Activated CD4-positive, alpha-beta memory T cell treated with anti-CD3 and anti-CD28 coated beads for 36 hours (primary cell): ENCODE results near the gene CSPG4. TPM values are rescaled to one million over a fixed set of nuclear protein-coding genes. Genes with fewer than 3 reads are reported as not detected.
"Not testable (repeated sequence)": the region's sequence is repeated elsewhere in the genome, so short reads cannot be mapped to it uniquely, and the experiment has no call there.

Source experiments
- CTCF ChIA-PET: fragments of 350-600 bp; sonication (Branson Sonifier 250); formaldehyde crosslinking; loops from one replicate; lab custom pipeline; 2021; ENCODE audit warnings: antibody characterized with exemption, inconsistent platforms; lab: Charles Lee
- POLR2A ChIA-PET: fragments of 350-600 bp; sonication (Branson Sonifier 250); formaldehyde crosslinking; loops from one replicate; lab custom pipeline; 2021; ENCODE audit warnings: antibody characterized with exemption; lab: Charles Lee
- DNase-seq: peaks from one replicate; pipeline ENCODE4 v3.0.0-alpha.2; 2020
- H3K27ac Mint-ChIP-seq: one replicate; pipeline ENCODE4 v1.8.0; 2021; ENCODE audit warnings: mixed read lengths
- H3K27me3 Mint-ChIP-seq: one replicate; pipeline ENCODE4 v1.8.0; 2021; ENCODE audit warnings: mixed read lengths
- H3K36me3 Mint-ChIP-seq: one replicate; pipeline ENCODE4 v1.8.0; 2021; ENCODE audit warnings: mixed read lengths
- H3K4me1 Mint-ChIP-seq: one replicate; pipeline ENCODE4 v1.8.0; 2021; ENCODE audit warnings: low read depth, mixed read lengths
- H3K4me3 Mint-ChIP-seq: one replicate; pipeline ENCODE4 v1.8.0; 2021; ENCODE audit warnings: mild to moderate bottlenecking, mixed read lengths
- H3K9me3 Mint-ChIP-seq: one replicate; pipeline ENCODE4 v1.8.0; 2021; ENCODE audit warnings: mixed read lengths
- intact Hi-C: fragments of 100-400 bp; cut with micrococcal nuclease; formaldehyde crosslinking; loops from one replicate; pipeline ENCODE4 v1.15.1; 2023
- total RNA-seq, 2 experiments: library from RNA; stranded (reverse); gene quantifications; one replicate each; pipeline ENCODE4 v1.2.3, GENCODE V29; 2021

The CSPG4 gene
- total RNA-seq, 2 experiments from 2014 or later: not detected

- no peaks in the 10 kb centered on the region for H3K27me3 Mint-ChIP-seq
- peak overlapping the region; percentile 86 for H3K27ac Mint-ChIP-seq
- H3K9me3 Mint-ChIP-seq: no peaks in the 10 kb centered on the region
- peaks cover 23% of the 10 kb centered on the region for H3K4me1 Mint-ChIP-seq
- CTCF ChIA-PET: interaction anchor here (0.9 to 6.3 kb wide), 13 partner anchors 8 to 273 kb away, joined by 3 to 69 read pairs (median 5); partner anchors contain the start of genes MAN2C1, PTPN9, SIN3A and SNUPN
- H3K36me3 Mint-ChIP-seq: peaks cover 23% of the 10 kb centered on the region
- DNase-seq: no peak
- intact Hi-C loops: loop anchor here (1.0 to 5.0 kb wide), 3 partner anchors 44 to 132 kb away; partner anchors contain the start of gene PTPN9
- POLR2A ChIA-PET: interaction anchor here (0.6 to 3.2 kb wide), 6 partner anchors 43 to 320 kb away, joined by 3 to 42 read pairs (median 10); partner anchors contain the start of genes PTPN9 and SIN3A
- peak overlapping the region; percentile 86 for H3K4me3 Mint-ChIP-seq
These were observed 71.5 kb downstream of the CSPG4 start for GRCh38 chr15:75641179-75641503.

DNA sequence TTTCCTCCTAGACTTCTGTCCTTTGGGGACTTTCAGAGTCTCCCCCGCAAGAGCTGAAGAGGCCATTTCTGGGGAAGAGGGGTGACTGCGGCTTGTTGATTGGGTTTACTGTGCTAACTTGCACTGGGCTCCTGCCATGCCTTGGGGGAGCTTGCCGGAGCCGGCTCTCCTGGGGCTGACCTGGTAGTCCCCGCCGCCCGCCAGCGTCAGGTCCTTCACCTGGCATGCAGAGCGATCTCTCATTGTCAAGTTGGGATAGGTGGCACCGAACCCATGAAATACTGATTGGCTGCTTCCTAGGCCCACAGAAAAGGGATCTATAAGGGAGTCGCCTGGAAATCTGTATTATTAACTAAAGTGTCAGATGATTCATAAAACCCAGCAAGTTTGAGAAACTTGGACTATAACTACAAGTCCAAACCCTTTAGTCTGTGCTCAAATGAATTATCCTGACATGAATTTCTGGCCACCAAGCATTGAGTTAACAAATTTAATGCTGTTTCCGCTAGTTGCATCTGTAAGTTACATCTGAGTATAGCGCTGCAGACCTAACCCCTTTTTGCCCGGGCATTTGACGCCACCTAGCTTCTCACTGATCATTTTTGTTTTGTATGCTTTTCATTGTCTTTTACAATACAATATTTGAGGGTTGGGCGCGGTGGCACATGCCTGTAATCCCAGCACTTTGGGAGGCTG, 72.0 kb downstream of the CSPG4 start:
- intact Hi-C loops: loop anchor here (1.0 to 5.0 kb wide), 6 partner anchors 15 to 272 kb away; partner anchors contain the start of genes MAN2C1, PTPN9 and SNUPN
- no peaks in the 10 kb centered on the region for H3K27me3 Mint-ChIP-seq
- ChIA-PET CTCF (interaction anchor here (0.6 to 6.3 kb wide), 18 partner anchors 9 to 272 kb away, joined by 3 to 69 read pairs (median 4); partner anchors contain the start of genes MAN2C1, PTPN9, SIN3A and SNUPN), POLR2A (interaction anchor here (0.6 to 3.2 kb wide), 16 partner anchors 10 to 319 kb away, joined by 3 to 45 read pairs (median 4); partner anchors contain the start of genes MAN2C1, PTPN9, SIN3A and SNUPN)
- H3K27ac Mint-ChIP-seq: peak overlapping the region; percentile 86
- peak overlapping the region; percentile 86 for H3K4me3 Mint-ChIP-seq
- peaks cover 27% of the 10 kb centered on the region for H3K4me1 Mint-ChIP-seq
- peaks cover 23% of the 10 kb centered on the region for H3K36me3 Mint-ChIP-seq
- peak; percentile 78 for DNase-seq
- H3K9me3 Mint-ChIP-seq: no peaks in the 10 kb centered on the region

DNA sequence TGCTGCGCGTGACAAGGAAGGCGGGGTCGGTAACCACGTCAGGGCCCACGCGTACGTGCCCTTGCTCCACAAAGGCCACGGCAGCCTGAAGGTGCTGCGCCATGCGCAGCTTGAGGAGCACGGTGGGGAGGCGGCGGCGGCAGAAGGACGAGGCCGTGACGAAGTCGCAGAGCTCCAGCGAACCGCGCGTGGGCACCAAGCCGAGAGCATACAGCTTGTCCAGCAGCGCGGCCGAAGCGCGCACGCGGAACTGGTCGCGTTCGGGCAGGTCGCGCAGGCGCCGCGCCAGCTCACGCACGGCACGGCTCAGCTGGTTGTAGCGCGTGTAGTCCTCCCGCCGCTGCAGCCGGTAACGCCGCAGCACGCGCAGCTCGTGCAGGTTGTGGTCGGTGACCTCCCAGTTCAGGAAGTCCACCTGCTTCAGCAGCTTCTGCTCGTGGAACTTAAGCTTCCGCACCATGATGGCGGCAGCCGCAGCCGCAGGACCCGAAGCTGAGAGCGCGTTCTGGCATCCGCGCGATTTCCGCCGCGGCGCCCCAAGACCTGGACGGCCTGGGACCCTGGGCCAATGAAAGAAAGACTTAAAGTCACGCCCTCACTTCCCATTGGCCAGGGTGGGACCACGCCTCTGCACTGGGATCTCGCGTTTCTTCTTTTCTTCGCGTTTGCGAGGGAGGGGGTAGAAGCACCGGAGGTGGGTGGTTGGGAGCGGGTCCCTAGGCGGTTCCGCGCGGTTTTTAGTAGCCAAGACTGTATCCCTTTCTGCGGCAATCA, 72.8 kb downstream of the CSPG4 start, which contains the start of gene IMP3:
IMP3 (minus strand) TSS at position 516 of the 774 bp plus-strand sequence; CDS start at position 460, 56 bp downstream.
- ChIA-PET CTCF (interaction anchor here (0.5 to 6.3 kb wide), 13 partner anchors 13 to 283 kb away, joined by 3 to 69 read pairs (median 11); partner anchors contain the start of genes MAN2C1, PTPN9, SIN3A and SNUPN), POLR2A (interaction anchor here (1.0 to 3.2 kb wide), 15 partner anchors 10 to 271 kb away, joined by 3 to 45 read pairs (median 5); partner anchors contain the start of genes MAN2C1, PTPN9, SIN3A and SNUPN)
- intact Hi-C loops: loop anchor here (1.0 to 5.0 kb wide), 5 partner anchors 15 to 272 kb away; partner anchors contain the start of genes MAN2C1, PTPN9 and SNUPN
- no peaks in the 10 kb centered on the region for H3K27me3 Mint-ChIP-seq
- peaks cover 27% of the 10 kb centered on the region for H3K4me1 Mint-ChIP-seq
- H3K27ac Mint-ChIP-seq: peak within 1 kb of the TSS; percentile 86
- H3K9me3 Mint-ChIP-seq: no peaks in the 10 kb centered on the region
- H3K4me3 Mint-ChIP-seq: peak within 1 kb of the TSS; percentile 86
- peak; percentile 98 for DNase-seq
- peaks cover 23% of the 10 kb centered on the region for H3K36me3 Mint-ChIP-seq

DNA sequence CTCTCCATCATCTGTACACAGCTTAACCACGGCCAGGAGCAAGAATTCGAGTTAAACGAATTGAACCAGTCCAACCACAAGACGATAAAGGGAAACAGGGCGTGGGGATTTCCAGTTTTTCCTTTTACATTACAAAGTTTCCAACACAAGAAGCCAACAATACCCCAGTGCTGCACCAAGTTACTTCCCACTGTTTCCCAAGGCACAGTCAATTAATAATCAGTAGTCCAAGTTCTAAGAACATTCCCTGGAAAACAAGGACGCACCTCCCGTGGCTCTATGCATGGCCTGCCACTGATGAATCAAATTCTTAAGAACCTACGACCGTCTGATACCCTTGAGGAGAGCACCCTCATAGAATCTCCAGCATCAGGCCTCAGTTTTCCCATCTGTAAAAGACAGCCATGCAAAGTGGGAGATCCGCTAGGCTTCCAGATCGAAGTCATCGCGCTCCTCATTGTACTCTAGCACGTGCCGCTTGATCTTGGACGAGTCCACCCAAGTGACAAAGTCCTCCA, 73.4 kb downstream of the CSPG4 start:
- Mint-ChIP-seq H3K27me3 (no peaks in the 10 kb centered on the region), H3K9me3 (no peaks in the 10 kb centered on the region), H3K27ac (peak overlapping the region; percentile 86), H3K36me3 (peaks cover 23% of the 10 kb centered on the region), H3K4me1 (peaks cover 27% of the 10 kb centered on the region), H3K4me3 (peak overlapping the region; percentile 86)
- ChIA-PET CTCF (interaction anchor here (0.5 to 6.3 kb wide), 11 partner anchors 8 to 284 kb away, joined by 3 to 69 read pairs (median 14); partner anchors contain the start of genes MAN2C1, PTPN9, SIN3A and SNUPN), POLR2A (interaction anchor here (1.0 to 3.2 kb wide), 13 partner anchors 8 to 270 kb away, joined by 3 to 45 read pairs (median 5); partner anchors contain the start of genes MAN2C1, PTPN9, SIN3A and SNUPN)
- DNase-seq: no peak
- intact Hi-C loops: no loop called here

GRCh38 chr15:75637245-75638009, 75.2 kb downstream of the CSPG4 start:
- Mint-ChIP-seq H3K27me3 (no peaks in the 10 kb centered on the region), H3K4me3 (peak overlapping the region; percentile 86), H3K4me1 (peaks cover 27% of the 10 kb centered on the region), H3K9me3 (no peaks in the 10 kb centered on the region), H3K36me3 (peaks cover 23% of the 10 kb centered on the region), H3K27ac (peak overlapping the region; percentile 38)
- ChIA-PET POLR2A (interaction anchor here (0.6 to 1.7 kb wide), 3 partner anchors 11 to 269 kb away, joined by 3 to 14 read pairs (median 4); partner anchors contain the start of genes MAN2C1 and SNUPN), CTCF (interaction anchor here (0.6 to 3.8 kb wide), 8 partner anchors 10 to 456 kb away, joined by 3 to 31 read pairs (median 4); partner anchors contain the start of genes MAN2C1, SNUPN and SNX33)
- intact Hi-C loops: no loop called here
- no peak for DNase-seq

DNA sequence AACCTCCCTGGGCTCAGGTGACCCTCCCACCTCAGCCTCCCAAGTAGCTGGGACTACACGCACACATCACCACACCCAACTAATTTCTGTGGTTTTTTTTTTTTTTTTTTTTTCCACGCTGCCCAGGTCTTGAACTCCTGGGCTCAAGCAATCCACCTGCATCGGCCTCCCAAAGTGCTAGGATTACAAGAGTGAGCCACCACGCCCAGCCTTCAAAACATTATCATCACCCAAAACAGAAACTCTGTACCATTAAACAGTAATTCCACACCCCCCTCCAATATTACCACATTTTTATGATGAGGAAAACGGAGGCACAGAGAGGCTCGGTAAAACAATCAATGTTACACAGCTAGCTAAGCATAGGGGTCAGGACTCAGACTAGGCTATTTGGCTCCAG, 76.6 kb downstream of the CSPG4 start:
- Mint-ChIP-seq H3K27me3 (no peaks in the 10 kb centered on the region), H3K4me1 (peaks cover 26% of the 10 kb centered on the region), H3K27ac (no peak overlapping the region), H3K36me3 (peaks cover 23% of the 10 kb centered on the region), H3K9me3 (no peaks in the 10 kb centered on the region), H3K4me3 (no peak overlapping the region)
- CTCF ChIA-PET: interaction anchor here (0.6 to 1.2 kb wide), 4 partner anchors 9 to 315 kb away, joined by 3 read pairs; no protein-coding TSS in a partner anchor
- DNase-seq: no peak
- POLR2A ChIA-PET: no interaction called here
- intact Hi-C loops: no loop called here

DNA sequence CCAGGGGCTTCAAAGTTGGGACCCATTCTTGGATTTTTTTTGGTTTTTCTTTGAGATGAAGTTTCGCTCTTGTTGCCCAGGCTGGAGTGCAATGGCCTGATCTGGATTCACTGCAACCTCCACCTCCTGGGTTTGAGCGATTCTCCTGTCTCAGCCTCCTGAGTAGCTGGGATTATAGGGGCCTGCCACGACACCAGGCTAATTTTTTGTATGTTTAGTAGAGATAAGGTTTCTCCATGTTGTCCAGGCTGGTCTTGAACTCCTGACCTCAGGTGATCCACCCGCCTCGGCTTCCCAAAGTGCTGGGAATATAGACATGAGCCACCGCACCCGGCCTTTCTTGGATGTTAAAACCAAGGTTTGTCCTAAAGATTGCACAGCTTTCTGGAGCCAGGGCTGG, 78.7 kb downstream of the CSPG4 start:
- H3K27me3 Mint-ChIP-seq, H3K4me3 Mint-ChIP-seq, H3K27ac Mint-ChIP-seq, H3K9me3 Mint-ChIP-seq, DNase-seq, intact Hi-C loops, CTCF ChIA-PET: not testable (repeated sequence)
- Mint-ChIP-seq H3K36me3 (peaks cover 16% of the 10 kb centered on the region), H3K4me1 (peaks cover 23% of the 10 kb centered on the region)
- POLR2A ChIA-PET: interaction anchor here (1.8 kb wide), 1 partner anchor 8 kb away, joined by 5 read pairs; the partner anchor contains the start of gene SNUPN

DNA sequence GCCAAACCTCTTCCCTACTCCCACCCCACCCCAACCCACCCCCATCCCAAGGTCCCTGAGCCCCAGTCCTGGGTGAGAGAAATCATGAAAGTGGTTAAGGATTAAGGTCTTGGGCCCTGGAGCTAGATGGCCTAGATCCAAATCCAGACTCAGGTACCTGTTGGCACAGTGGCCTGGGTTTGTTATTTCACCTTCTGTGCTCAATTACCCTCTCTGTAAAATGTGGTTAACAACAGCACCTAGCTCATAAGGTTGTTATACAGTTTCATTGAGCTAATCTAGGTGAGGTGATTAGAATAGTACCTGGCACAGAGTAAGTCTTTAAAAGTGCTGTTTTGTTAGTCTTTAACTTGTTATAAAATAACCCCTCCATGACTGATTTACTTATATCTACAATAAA, 80.7 kb downstream of the CSPG4 start:
- peaks cover 12% of the 10 kb centered on the region for H3K4me1 Mint-ChIP-seq
- intact Hi-C loops: no loop called here
- H3K36me3 Mint-ChIP-seq: peaks cover under 1% of the 10 kb centered on the region
- DNase-seq: no peak
- ChIA-PET POLR2A (no interaction called here), CTCF (no interaction called here)
- H3K9me3 Mint-ChIP-seq: no peaks in the 10 kb centered on the region
- no peak overlapping the region for H3K27ac Mint-ChIP-seq
- no peak overlapping the region for H3K4me3 Mint-ChIP-seq
- no peaks in the 10 kb centered on the region for H3K27me3 Mint-ChIP-seq

DNA sequence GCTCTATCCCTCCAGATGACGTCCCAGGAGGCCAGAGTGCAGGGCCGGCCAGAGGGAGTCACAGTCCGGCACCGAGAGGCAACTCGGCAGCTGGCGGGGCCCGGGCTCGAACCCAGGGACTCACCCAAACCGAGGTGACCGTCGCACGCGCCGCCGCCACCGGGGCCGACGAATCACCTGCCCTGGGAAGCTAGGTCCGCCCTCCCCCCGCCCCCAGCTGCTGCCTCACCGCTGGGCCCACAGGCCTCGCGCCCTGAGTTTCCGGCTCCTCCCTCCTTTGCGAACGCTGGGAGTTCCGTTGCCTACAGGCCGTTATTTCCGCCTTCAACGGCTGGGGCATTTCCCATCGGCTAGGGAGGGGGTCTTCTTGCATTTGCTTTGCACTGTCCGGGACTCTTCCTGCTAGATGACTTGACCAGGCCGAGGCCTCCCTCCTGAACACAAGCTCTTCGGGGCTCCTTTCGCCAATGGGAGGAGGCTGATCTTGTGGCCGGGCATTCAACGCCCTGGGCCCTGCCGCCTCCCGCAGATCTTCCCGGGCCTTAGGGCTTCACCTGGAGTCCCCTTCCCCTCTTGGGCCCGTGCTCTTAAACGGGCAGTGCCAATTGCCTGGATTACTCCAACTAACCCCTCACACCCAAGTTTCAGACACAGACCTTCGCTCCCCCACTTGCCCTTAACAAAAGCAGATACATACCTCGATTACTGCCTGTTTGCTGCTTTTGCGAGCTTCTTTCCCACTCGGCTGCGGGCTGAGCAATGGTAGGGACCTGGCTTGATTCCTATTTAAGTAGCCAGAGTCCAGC, 86.9 kb downstream of the CSPG4 start, which contains the start of gene SNUPN:
SNUPN (minus strand) TSS at position 184 of the 806 bp plus-strand sequence. CDS start 4,674 bp downstream, outside the sequence.
- Mint-ChIP-seq H3K4me3 (peak within 1 kb of the TSS; percentile 98), H3K27ac (peak within 1 kb of the TSS; percentile 98), H3K27me3 (no peaks in the 10 kb centered on the region), H3K36me3 (peaks cover 3% of the 10 kb centered on the region), H3K4me1 (peaks cover 35% of the 10 kb centered on the region), H3K9me3 (no peaks in the 10 kb centered on the region)
- peak; percentile 97 for DNase-seq
- ChIA-PET CTCF (interaction anchor here (1.2 to 3.6 kb wide), 5 partner anchors 14 to 258 kb away, joined by 3 to 31 read pairs (median 13); partner anchors contain the start of genes IMP3 and MAN2C1), POLR2A (interaction anchor here (1.0 to 3.2 kb wide), 8 partner anchors 9 to 258 kb away, joined by 3 to 39 read pairs (median 12); partner anchors contain the start of genes IMP3, MAN2C1, PTPN9 and SIN3A)
- intact Hi-C loops: loop anchor here (1.0 to 2.0 kb wide), 4 partner anchors 15 to 257 kb away; partner anchors contain the start of genes IMP3, MAN2C1 and PTPN9
